ENCODE results near the gene ZNF367. TPM values are rescaled to one million over a fixed set of nuclear protein-coding genes. Genes with fewer than 3 reads are reported as not detected.

Gene ZNF367
- total and polyA plus RNA-seq, 2 experiments from 2014 or later, result 0.89 to 2.5 TPM

- peaks cover 7% of the 10 kb centered on the region for H3K4me1 ChIP-seq (ENCODE audit: low read depth)
- TF ChIP-seq, protein P1, sequence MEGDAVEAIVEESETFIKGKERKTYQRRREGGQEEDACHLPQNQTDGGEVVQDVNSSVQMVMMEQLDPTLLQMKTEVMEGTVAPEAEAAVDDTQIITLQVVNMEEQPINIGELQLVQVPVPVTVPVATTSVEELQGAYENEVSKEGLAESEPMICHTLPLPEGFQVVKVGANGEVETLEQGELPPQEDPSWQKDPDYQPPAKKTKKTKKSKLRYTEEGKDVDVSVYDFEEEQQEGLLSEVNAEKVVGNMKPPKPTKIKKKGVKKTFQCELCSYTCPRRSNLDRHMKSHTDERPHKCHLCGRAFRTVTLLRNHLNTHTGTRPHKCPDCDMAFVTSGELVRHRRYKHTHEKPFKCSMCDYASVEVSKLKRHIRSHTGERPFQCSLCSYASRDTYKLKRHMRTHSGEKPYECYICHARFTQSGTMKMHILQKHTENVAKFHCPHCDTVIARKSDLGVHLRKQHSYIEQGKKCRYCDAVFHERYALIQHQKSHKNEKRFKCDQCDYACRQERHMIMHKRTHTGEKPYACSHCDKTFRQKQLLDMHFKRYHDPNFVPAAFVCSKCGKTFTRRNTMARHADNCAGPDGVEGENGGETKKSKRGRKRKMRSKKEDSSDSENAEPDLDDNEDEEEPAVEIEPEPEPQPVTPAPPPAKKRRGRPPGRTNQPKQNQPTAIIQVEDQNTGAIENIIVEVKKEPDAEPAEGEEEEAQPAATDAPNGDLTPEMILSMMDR (IDR thresholded peaks at IDR 0.05; ENCODE audit: low read depth, low read length), result no peak
- no peaks in the 10 kb centered on the region for H3K9me3 ChIP-seq (ENCODE audit: low read depth)
- no peaks in the 10 kb centered on the region for H3K27me3 ChIP-seq
- H3K36me3 ChIP-seq, result no peaks in the 10 kb centered on the region
- H3K4me3 ChIP-seq, result no peak overlapping the region
- no peak overlapping the region for H3K27ac ChIP-seq
- no peak for DNase-seq (ENCODE audit: low read depth in 1 of 2, low spot score in 1 of 2)
Observed at GRCh38 chr9:96425500-96426169, 7.5 kb upstream of the ZNF367 start.

- Histone ChIP-seq H3K36me3 (no peaks in the 10 kb centered on the region), H3K4me1 (ENCODE audit: low read depth) (peaks cover 18% of the 10 kb centered on the region), H3K27me3 (no peaks in the 10 kb centered on the region), H3K4me3 (no peak overlapping the region), H3K9me3 (ENCODE audit: low read depth) (no peaks in the 10 kb centered on the region), H3K27ac (peak overlapping the region; percentile 1)
- TF ChIP-seq, protein P1 (IDR thresholded peaks at IDR 0.05; ENCODE audit: low read depth, low read length), result no peak
- DNase-seq (ENCODE audit: low read depth in 1 of 2, low spot score in 1 of 2), result no peak
Observed at GRCh38 chr9:96423985-96424336, 5.8 kb upstream of the ZNF367 start.

- H3K27me3 ChIP-seq, result no peaks in the 10 kb centered on the region
- DNase-seq (ENCODE audit: low read depth in 1 of 2, low spot score in 1 of 2), result no peak
- H3K9me3 ChIP-seq (ENCODE audit: low read depth), result no peaks in the 10 kb centered on the region
- no peak overlapping the region for H3K4me3 ChIP-seq
- no peaks in the 10 kb centered on the region for H3K36me3 ChIP-seq
- TF ChIP-seq, protein P1 (IDR thresholded peaks at IDR 0.05; ENCODE audit: low read depth, low read length), result no peak
- peak overlapping the region; percentile 1 for H3K27ac ChIP-seq
- H3K4me1 ChIP-seq (ENCODE audit: low read depth), result peaks cover 18% of the 10 kb centered on the region
Observed at GRCh38 chr9:96423322-96423984, 5.3 kb upstream of the ZNF367 start.

DNA sequence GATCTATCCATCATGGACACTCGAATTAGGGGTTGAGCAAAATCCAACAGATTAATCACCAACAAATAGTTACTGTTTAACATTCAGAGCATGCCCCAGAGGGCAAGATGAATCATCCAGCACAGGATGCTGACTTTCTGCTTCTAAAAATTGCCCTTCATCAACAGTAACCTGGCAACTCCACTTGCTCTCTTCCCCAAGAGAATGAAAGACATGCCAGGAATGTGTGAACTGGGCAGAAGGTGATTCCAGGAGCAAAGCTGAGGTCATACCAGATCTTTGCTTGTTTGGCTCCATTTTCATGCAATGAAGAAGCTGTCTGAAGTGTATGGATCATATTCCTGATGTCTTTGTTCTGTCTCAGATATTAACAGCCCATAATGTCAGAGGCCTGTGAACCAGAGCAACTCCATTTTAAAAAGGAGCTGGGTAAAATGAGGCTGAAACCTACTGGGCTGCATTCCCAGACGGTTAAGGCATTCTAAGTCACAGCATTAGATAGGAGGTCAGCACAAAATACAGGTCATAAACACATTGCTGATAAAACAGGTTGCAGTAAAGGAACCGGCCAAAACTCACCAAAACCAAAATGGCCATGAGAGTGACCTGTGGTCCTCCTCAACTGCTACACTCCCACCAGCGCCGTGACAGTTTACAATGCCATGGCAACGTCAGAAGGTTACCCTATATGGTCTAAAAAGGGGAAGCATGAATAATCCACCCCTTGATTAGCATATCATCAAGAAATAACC, 2.5 kb upstream of the ZNF367 start:
- Histone ChIP-seq H3K27me3 (no peaks in the 10 kb centered on the region), H3K9me3 (ENCODE audit: low read depth) (no peaks in the 10 kb centered on the region), H3K4me1 (ENCODE audit: low read depth) (peaks cover 18% of the 10 kb centered on the region), H3K36me3 (no peaks in the 10 kb centered on the region), H3K27ac (peak overlapping the region; percentile 96), H3K4me3 (no peak overlapping the region)
- DNase-seq (ENCODE audit: low read depth in 1 of 2, low spot score in 1 of 2), result peak; percentile 74 to 94
- TF ChIP-seq, protein P1 (IDR thresholded peaks at IDR 0.05; ENCODE audit: low read depth, low read length), result no peak

DNA sequence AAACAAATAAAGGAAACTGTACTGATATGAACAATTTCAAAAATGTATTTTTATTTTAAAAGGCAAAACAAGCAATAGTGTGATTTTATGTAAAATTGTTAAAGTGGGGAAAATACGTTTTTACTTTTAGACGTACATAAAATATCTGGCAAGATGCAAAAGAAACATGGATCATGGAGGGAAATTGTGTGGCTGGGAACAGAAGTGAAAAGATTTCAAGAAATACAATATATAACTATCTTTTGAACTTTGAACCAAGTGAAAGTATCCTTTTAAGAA, 1.5 kb upstream of the ZNF367 start:
- DNase-seq (ENCODE audit: low read depth in 1 of 2, low spot score in 1 of 2), result no peak
- no peaks in the 10 kb centered on the region for H3K36me3 ChIP-seq
- TF ChIP-seq, protein P1 (IDR thresholded peaks at IDR 0.05; ENCODE audit: low read depth, low read length), result no peak
- H3K9me3 ChIP-seq (ENCODE audit: low read depth), result no peaks in the 10 kb centered on the region
- H3K4me1 ChIP-seq (ENCODE audit: low read depth), result peaks cover 18% of the 10 kb centered on the region
- H3K27me3 ChIP-seq, result no peaks in the 10 kb centered on the region
- peak overlapping the region; percentile 96 for H3K27ac ChIP-seq
- peak overlapping the region; percentile 81 for H3K4me3 ChIP-seq
